G401.6 (cell line): ENCODE measurements around the gene PI16.
"Not testable (repeated sequence)": the region's sequence is repeated elsewhere in the genome, so short reads cannot be mapped to it uniquely, and the experiment has no call there.

Experiments used
- FAIRE-seq: peaks from 2 replicates; lab custom pipeline; 2012; peaks lifted over from hg19 to GRCh38; lab: Jason Lieb, UNC

Gene PI16

GRCh38 chr6:36929152-36929551 lies 25.4 kb upstream of the PI16 start:
- no peak for FAIRE-seq

- no peak for FAIRE-seq
Measured at GRCh38 chr6:36929607-36930006, 24.9 kb upstream of the PI16 start.

GRCh38 chr6:36930483-36930882 lies 24.1 kb upstream of the PI16 start:
- FAIRE-seq = no peak

- FAIRE-seq = no peak
Measured at GRCh38 chr6:36933102-36933501, 21.4 kb upstream of the PI16 start.

GRCh38 chr6:36933519-36933918 lies 21.0 kb upstream of the PI16 start:
- no peak for FAIRE-seq

- FAIRE-seq = no peak
Measured at GRCh38 chr6:36934901-36935300, 19.6 kb upstream of the PI16 start.

- FAIRE-seq = no peak
Measured at GRCh38 chr6:36936824-36937223, 17.7 kb upstream of the PI16 start.

- no peak for FAIRE-seq
Measured at GRCh38 chr6:36937896-36938295, 16.6 kb upstream of the PI16 start.

GRCh38 chr6:36938536-36938935 lies 16.0 kb upstream of the PI16 start:
- FAIRE-seq = no peak

GRCh38 chr6:36939005-36939404 lies 15.5 kb upstream of the PI16 start:
- not testable (repeated sequence) for FAIRE-seq

- FAIRE-seq = no peak
Measured at GRCh38 chr6:36940027-36940426, 14.5 kb upstream of the PI16 start.

- FAIRE-seq = not testable (repeated sequence)
Measured at GRCh38 chr6:36941561-36941960, 13.0 kb upstream of the PI16 start.

- FAIRE-seq = not testable (repeated sequence)
Measured at GRCh38 chr6:36942329-36942728, 12.2 kb upstream of the PI16 start.

- FAIRE-seq = no peak
Measured at GRCh38 chr6:36944650-36945049, 9.9 kb upstream of the PI16 start.

- FAIRE-seq = no peak
Measured at GRCh38 chr6:36945301-36945700, 9.2 kb upstream of the PI16 start.

- no peak for FAIRE-seq
Measured at GRCh38 chr6:36946526-36946925, 8.0 kb upstream of the PI16 start.

- no peak for FAIRE-seq
Measured at GRCh38 chr6:36947570-36948351, 6.8 kb upstream of the PI16 start.

GRCh38 chr6:36949076-36949475 lies 5.5 kb upstream of the PI16 start:
- not testable (repeated sequence) for FAIRE-seq

GRCh38 chr6:36949636-36950035 lies 4.9 kb upstream of the PI16 start:
- no peak for FAIRE-seq

- FAIRE-seq = no peak
Measured at GRCh38 chr6:36953931-36954261, 642 bp upstream of the PI16 start.

- no peak for FAIRE-seq
Measured at GRCh38 chr6:36955136-36955535, 598 bp downstream of the PI16 start.

- FAIRE-seq = no peak
Measured at GRCh38 chr6:36955671-36956445, 1.3 kb downstream of the PI16 start.

GRCh38 chr6:36956446-36956820 lies 1.9 kb downstream of the PI16 start:
- FAIRE-seq = no peak

GRCh38 chr6:36957773-36958271 lies 3.3 kb downstream of the PI16 start:
- no peak for FAIRE-seq
